ENCODE measurements around the gene SIRT3.

- no peak for TF ChIP-seq CTCF (conservative IDR thresholded peaks at IDR 0.05 in 1 of 2, IDR thresholded peaks at IDR 0.05 in 1 of 2; ENCODE audit: low read depth in 1 of 2, low read length in 2 of 2)
- no peak for TF ChIP-seq EZH2 (IDR thresholded peaks at IDR 0.05; ENCODE audit: low read length, missing control alignments)
These were observed 30.7 kb upstream of the SIRT3 start for GRCh38 chr11:266676-267439.
